Heart right ventricle (tissue), 16 donors: ENCODE measurements around the gene DNAH10. TPM values are rescaled to one million over a fixed set of nuclear protein-coding genes. Genes with fewer than 3 reads are reported as not detected.

ENCODE experiments used
- ATAC-seq, 8 donors: fragments of 200-7000 bp; cut with Tn5 transposase; one replicate each; pipeline ENCODE4 v1.9.1; 2020; ENCODE audit warnings: mild to moderate bottlenecking in 8 of 8, moderate library complexity in 8 of 8, moderate number of reproducible peaks in 1 of 8
- DNase-seq, 2 donors: peaks; one replicate each; pipeline ENCODE4 v3.0.0-alpha.2; 2020
- H3K27ac ChIP-seq, 10 donors: fragments of 200-600 bp; sonication (generic) in 2 of 10; one replicate each; pipeline versions ENCODE4 v1.5.0 to v1.8.0; 2020 to 2022; ENCODE audit warnings: mild to moderate bottlenecking in 3 of 10
- H3K27me3 ChIP-seq, 7 donors: fragments of 200-600 bp; one replicate each; pipeline ENCODE4 v1.8.0; 2021 to 2022; ENCODE audit warnings: mild to moderate bottlenecking in 2 of 7
- H3K36me3 ChIP-seq, 9 donors: fragments of 200-600 bp; sonication (generic) in 1 of 9; one replicate each; pipeline versions ENCODE4 v1.5.0 to v1.8.0; 2020 to 2022; ENCODE audit warnings: mild to moderate bottlenecking in 2 of 9
- H3K4me1 ChIP-seq, 9 donors: fragments of 200-600 bp; sonication (generic) in 1 of 9; one replicate each; pipeline versions ENCODE4 v1.5.0 to v1.8.0; 2020 to 2022; ENCODE audit warnings: mild to moderate bottlenecking in 4 of 9
- H3K4me3 ChIP-seq, 10 donors: fragments of 200-600 bp; sonication (generic) in 2 of 10; one replicate each; pipeline versions ENCODE4 v1.5.0 to v1.8.0; 2020 to 2022; ENCODE audit warnings: mild to moderate bottlenecking in 7 of 10, moderate library complexity in 2 of 10
- H3K9me3 ChIP-seq, 11 donors: fragments of 200-600 bp in 10 of 11; sonication (generic) in 2 of 11; one replicate each; pipeline versions ENCODE4 v1.5.0 to v1.8.0; 2013 to 2022; ENCODE audit warnings: mild to moderate bottlenecking in 2 of 11, control low read depth in 1 of 11, moderate library complexity in 1 of 11
- WGBS, 2 donors: extraction: QIAGEN DNeasy Blood & Tissue Kit; methylation state at CpG; one replicate each; pipeline ENCODE4 v1.1.7; 2013; ENCODE audit warnings: inconsistent platforms in 1 of 2; 5-methylcytosine and 5-hydroxymethylcytosine counted together
- intact Hi-C, 10 donors: fragments of 100-400 bp; cut with DNase I; formaldehyde crosslinking; loops; one replicate each; pipeline versions ENCODE4 v1.11.1 to v1.14.2; 2022
- polyA plus RNA-seq, 2 donors: library from polyadenylated mRNA; stranded (reverse); fragments of 200-250 nt; gene quantifications; one replicate each; pipeline ENCODE4 v1.2.3, GENCODE V29; 2013
- total RNA-seq, 10 donors: library from RNA; stranded (reverse); fragmentation: NEBNext Ultra II Directional in 3 of 10; extraction: Animal tissue kit (Norgen Biotek cat#: 25700) in 3 of 10; gene quantifications; one replicate each; pipeline versions ENCODE4 v1.2.1 to v1.2.4, GENCODE V29; 2021 to 2023
- TF ChIP-seq, protein P1 (sequence below), 9 donors: fragments of 200-600 bp; sonication (generic) in 2 of 9; IDR thresholded peaks; one replicate each; pipeline versions ENCODE4 v1.5.0 to v1.8.0; 2021 to 2022; ENCODE audit warnings: antibody characterized with exemption in 9 of 9, mild to moderate bottlenecking in 5 of 9, moderate library complexity in 1 of 9
- donor health status: Arrhythmogenic right ventricular cardiomyopathy.
- donor health status: ischemic (EF 13 %, LVEDD 7.1; RV severe dilation, severe dysfunction).
- donor health status: healthy with polysubstance abuse.
- donor health status: DM: no; HTN: yes; CAD: no.
- donor health status: DM: no; HTN: no; CAD: no.
- donor health status: ischemic (EF 25% LVEDD 6.9; RV normal size, moderate dysfunction).
- donor health status: ischemic (EF 25% LVEDD 5.7; RV mildly dilated, moderate dysfunction).
- donor health status: healthy.
- donor health status: DM: yes; HTN: yes; CAD: no.
- donor health status: Ischemic cardiomyopathy.
- donor health status: ischemic (EF 35%, LVEDD 5.7; RV mildly dilated, moderate dysfunction).
- donor health status: nonischemic (EF 11% LVEDD 7.7; RV severe dilation, severe dysfunction).
- donor health status: DM: yes; HTN: yes; CAD: no.
- donor health status: PGD.
- donor health status: ischemic (EF 29% LVEDD 5.4; RV normal size, mild dysfunction).
- donor health status: nonischemic (EF 23%, LVEDD 6.1; RV moderate dilation, normal function).

The DNAH10 gene
- total and polyA plus RNA-seq, 12 donors: 0.05 to 0.60 (median 0.09) TPM; not detected in 3

GRCh38 chr12:123958876-123959275 is 196.8 kb downstream of the DNAH10 start:
- Histone ChIP-seq H3K9me3 (no peaks in the 10 kb centered on the region), H3K36me3 (peaks cover 0 to 12% (median 0%) of the 10 kb centered on the region in 9 donors), H3K4me1 (peaks cover 0 to 78% (median 17%) of the 10 kb centered on the region in 9 donors), H3K4me3 (no peak overlapping the region), H3K27ac (peak overlapping the region in 9 of 10 donors; percentile 24 to 79 (median 64)), H3K27me3 (no peaks in the 10 kb centered on the region)
- ATAC-seq: no peak
- WGBS, 2 donors: 76 to 80% methylated on average over 9 of the region's 9 CpGs
- TF ChIP-seq, protein P1, sequence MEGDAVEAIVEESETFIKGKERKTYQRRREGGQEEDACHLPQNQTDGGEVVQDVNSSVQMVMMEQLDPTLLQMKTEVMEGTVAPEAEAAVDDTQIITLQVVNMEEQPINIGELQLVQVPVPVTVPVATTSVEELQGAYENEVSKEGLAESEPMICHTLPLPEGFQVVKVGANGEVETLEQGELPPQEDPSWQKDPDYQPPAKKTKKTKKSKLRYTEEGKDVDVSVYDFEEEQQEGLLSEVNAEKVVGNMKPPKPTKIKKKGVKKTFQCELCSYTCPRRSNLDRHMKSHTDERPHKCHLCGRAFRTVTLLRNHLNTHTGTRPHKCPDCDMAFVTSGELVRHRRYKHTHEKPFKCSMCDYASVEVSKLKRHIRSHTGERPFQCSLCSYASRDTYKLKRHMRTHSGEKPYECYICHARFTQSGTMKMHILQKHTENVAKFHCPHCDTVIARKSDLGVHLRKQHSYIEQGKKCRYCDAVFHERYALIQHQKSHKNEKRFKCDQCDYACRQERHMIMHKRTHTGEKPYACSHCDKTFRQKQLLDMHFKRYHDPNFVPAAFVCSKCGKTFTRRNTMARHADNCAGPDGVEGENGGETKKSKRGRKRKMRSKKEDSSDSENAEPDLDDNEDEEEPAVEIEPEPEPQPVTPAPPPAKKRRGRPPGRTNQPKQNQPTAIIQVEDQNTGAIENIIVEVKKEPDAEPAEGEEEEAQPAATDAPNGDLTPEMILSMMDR (IDR thresholded peaks at IDR 0.05): no peak
- intact Hi-C loops: no loop called here
- DNase-seq: no peak

DNA sequence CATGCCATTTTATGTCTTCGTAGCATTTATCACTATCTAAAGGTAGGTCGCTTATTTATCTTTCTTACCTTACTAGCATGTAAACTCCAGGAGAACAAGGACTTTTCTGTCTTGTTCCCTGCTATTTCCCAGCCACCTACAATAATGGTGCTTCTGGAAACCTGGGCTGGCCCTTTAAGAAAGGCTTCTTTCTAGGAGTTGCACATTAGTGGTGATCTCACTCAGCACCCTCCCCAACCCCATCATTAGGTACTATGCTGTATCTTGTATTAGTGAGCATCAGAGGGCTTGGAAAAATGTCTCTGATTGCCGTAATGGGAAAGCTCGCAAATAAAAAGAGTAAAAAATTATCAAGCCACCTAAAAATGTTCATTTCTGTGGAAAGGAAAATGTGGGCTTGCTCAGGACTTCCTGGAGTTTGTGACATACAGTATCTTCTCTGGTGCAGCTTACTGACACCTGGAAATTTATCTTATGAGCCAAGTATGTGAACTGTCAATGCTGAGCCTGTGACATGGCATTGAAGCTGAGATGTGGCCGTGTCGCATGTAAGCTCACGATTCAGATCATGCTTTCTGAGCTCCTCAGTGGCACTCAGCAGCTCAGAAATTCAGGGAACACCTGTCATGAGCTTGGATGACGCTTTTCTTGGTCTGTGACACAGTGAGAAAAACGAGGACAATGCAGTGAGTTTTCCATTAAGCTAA is 198.1 kb downstream of the DNAH10 start:
- Histone ChIP-seq H3K36me3 (peaks cover 0 to 13% (median 0%) of the 10 kb centered on the region in 9 donors), H3K4me3 (no peak overlapping the region), H3K9me3 (no peaks in the 10 kb centered on the region), H3K4me1 (peaks cover 0 to 65% (median 7%) of the 10 kb centered on the region in 9 donors), H3K27me3 (no peaks in the 10 kb centered on the region), H3K27ac (no peak overlapping the region)
- DNase-seq (no peak), ATAC-seq (no peak)
- TF ChIP-seq, protein P1 (IDR thresholded peaks at IDR 0.05): no peak
- intact Hi-C loops: no loop called here
- 86 to 89% methylated on average over 9 of the region's 9 CpGs for WGBS, 2 donors

DNA sequence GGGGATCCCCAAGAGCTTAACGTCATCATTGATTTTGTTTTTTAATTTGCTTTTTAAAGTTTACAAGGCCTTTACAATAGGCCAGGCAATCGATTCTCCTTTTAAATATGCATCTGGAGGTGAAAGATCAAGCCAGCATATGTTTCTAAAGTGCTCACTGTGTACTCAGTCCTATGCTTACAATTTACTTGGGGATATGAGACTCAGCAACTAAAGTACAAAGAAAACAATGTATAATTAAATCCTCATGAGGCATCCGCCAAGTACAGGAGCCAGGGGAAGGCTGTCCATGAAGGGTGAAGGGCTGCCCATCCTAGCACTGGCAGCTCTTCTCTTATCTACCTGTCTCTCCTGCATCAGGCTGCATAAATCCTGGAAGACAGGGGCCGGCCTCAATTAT is 198.8 kb downstream of the DNAH10 start:
- intact Hi-C loops: no loop called here
- TF ChIP-seq, protein P1 (IDR thresholded peaks at IDR 0.05): no peak
- Histone ChIP-seq H3K36me3 (peaks cover 0 to 18% (median 0%) of the 10 kb centered on the region in 9 donors), H3K4me3 (no peak overlapping the region), H3K9me3 (no peaks in the 10 kb centered on the region), H3K27me3 (no peaks in the 10 kb centered on the region), H3K27ac (no peak overlapping the region), H3K4me1 (peaks cover 0 to 61% (median 7%) of the 10 kb centered on the region in 9 donors)
- DNase-seq (no peak), ATAC-seq (no peak)
- WGBS, 2 donors: 80 to 90% methylated on average over 4 of the region's 4 CpGs

GRCh38 chr12:123961585-123962345 is 199.7 kb downstream of the DNAH10 start:
- no peak for DNase-seq
- peak in 1 of 8 donors; percentile 31 for ATAC-seq
- 64 to 77% methylated on average over 12 of the region's 12 CpGs for WGBS, 2 donors
- H3K9me3 ChIP-seq: no peaks in the 10 kb centered on the region
- H3K27me3 ChIP-seq: no peaks in the 10 kb centered on the region
- H3K4me1 ChIP-seq: peaks cover 0 to 70% (median 7%) of the 10 kb centered on the region in 9 donors
- peak overlapping the region in 1 of 10 donors; percentile 12 for H3K4me3 ChIP-seq
- H3K36me3 ChIP-seq: peaks cover 0 to 18% (median 0%) of the 10 kb centered on the region in 9 donors
- peak overlapping the region in 3 of 10 donors; percentile 12 to 69 (median 59) for H3K27ac ChIP-seq
- TF ChIP-seq, protein P1 (IDR thresholded peaks at IDR 0.05): no peak
- intact Hi-C loops: no loop called here
